Measurements from ENCODE around the gene CDYL2.

The CDYL2 gene

DNA sequence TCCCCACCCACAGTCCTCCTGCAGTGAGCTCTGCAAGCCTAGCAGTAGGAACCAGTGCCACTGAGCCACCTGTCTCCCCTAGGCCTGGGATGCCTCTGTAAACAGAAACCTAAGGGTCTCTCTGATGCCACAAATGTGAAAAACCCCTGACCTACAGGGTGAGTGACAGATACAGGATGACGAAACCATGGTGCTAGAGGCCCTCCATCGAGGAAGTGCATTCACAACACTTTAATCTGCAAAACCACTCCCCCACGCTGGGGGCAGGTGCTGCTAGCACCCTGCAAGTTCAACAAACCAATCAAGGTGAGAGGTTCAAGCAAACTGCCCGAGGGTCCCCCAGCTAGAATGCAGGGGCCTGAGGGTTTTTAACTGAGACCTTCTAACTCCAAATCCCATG, 59.5 kb downstream of the CDYL2 start:
- H3K4me3 ChIP-seq (ENCODE audit: low read depth, low read length): no peak overlapping the region
- no peak for DNase-seq (ENCODE audit: low read depth, low spot score)
- in situ Hi-C loops (cut with HindIII; ENCODE audit: low sequenced_read_pairs): no loop called here
- TF ChIP-seq, protein P1, sequence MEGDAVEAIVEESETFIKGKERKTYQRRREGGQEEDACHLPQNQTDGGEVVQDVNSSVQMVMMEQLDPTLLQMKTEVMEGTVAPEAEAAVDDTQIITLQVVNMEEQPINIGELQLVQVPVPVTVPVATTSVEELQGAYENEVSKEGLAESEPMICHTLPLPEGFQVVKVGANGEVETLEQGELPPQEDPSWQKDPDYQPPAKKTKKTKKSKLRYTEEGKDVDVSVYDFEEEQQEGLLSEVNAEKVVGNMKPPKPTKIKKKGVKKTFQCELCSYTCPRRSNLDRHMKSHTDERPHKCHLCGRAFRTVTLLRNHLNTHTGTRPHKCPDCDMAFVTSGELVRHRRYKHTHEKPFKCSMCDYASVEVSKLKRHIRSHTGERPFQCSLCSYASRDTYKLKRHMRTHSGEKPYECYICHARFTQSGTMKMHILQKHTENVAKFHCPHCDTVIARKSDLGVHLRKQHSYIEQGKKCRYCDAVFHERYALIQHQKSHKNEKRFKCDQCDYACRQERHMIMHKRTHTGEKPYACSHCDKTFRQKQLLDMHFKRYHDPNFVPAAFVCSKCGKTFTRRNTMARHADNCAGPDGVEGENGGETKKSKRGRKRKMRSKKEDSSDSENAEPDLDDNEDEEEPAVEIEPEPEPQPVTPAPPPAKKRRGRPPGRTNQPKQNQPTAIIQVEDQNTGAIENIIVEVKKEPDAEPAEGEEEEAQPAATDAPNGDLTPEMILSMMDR (IDR thresholded peaks at IDR 0.05; ENCODE audit: low read depth, low read length): no peak

DNA sequence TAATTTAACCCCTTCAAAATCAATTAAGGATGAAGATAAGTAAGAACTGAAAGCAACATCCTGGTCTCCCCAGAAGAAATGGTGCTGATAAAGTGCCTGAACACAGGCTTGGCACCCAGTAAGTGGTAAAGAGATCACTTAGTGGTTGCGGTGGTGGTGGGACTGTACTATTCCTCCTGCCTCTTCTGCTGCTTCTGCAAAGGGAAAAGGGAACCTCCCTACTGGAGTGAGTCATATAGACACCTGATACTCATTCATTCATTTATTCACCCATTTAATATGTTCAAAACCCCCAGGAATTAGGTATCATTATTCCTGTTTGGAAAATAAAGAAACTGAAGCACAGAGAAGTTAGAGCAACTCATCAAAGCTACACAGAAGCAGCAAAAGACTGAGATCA, 60.6 kb downstream of the CDYL2 start:
- DNase-seq (ENCODE audit: low read depth, low spot score): peak; percentile 17
- H3K4me3 ChIP-seq (ENCODE audit: low read depth, low read length): no peak overlapping the region
- in situ Hi-C loops (cut with HindIII; ENCODE audit: low sequenced_read_pairs): no loop called here
- TF ChIP-seq, protein P1 (IDR thresholded peaks at IDR 0.05; ENCODE audit: low read depth, low read length): no peak

DNA sequence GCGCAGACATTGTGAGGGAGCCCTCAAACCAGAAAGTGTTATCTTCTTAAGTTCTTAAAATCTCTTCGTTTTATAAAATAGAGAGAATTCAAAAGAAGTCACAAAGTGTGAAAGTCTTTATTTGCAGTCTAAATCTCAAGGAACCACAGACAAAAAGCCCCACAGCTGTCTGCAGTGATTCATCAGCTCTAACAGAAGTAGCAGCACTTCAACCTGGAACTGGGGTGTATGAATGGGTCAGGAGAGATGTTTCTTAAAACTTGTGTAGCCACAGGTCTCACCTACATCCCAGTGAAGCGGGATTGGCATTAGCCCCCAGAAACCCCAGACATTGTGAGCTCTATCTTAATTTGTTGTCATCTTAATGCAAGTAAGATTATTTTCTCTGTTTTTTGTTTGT, 61.1 kb downstream of the CDYL2 start:
- in situ Hi-C loops (cut with HindIII; ENCODE audit: low sequenced_read_pairs): no loop called here
- TF ChIP-seq, protein P1 (IDR thresholded peaks at IDR 0.05; ENCODE audit: low read depth, low read length): no peak
- no peak overlapping the region for H3K4me3 ChIP-seq (ENCODE audit: low read depth, low read length)
- DNase-seq (ENCODE audit: low read depth, low spot score): no peak

DNA sequence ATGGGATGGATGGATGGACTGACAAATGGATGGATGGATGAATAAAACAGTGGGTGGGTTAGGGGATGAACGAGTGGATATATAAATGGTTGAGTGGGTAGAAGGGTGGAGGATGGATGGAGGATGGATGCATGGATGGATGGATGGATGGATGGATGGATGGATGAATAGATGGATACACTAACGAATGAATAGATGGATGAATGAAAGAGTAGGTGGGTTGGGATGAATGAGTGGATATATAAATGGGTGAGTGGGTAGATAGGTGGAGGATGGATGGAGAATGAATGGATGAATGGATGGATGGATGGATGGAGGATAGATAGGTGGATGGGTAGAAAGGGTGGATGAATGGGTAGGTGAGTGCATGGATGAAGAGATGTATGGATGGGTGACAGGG, 62.1 kb downstream of the CDYL2 start:
- in situ Hi-C loops (cut with HindIII; ENCODE audit: low sequenced_read_pairs): no loop called here
- DNase-seq (ENCODE audit: low read depth, low spot score): no peak
- H3K4me3 ChIP-seq (ENCODE audit: low read depth, low read length): no peak overlapping the region
- TF ChIP-seq, protein P1 (IDR thresholded peaks at IDR 0.05; ENCODE audit: low read depth, low read length): no peak

- in situ Hi-C loops (cut with HindIII; ENCODE audit: low sequenced_read_pairs): no loop called here
- DNase-seq (ENCODE audit: low read depth, low spot score): no peak
- TF ChIP-seq, protein P1 (IDR thresholded peaks at IDR 0.05; ENCODE audit: low read depth, low read length): no peak
- no peak overlapping the region for H3K4me3 ChIP-seq (ENCODE audit: low read depth, low read length)
Measured at GRCh38 chr16:80741724-80742123, 62.7 kb downstream of the CDYL2 start.

DNA sequence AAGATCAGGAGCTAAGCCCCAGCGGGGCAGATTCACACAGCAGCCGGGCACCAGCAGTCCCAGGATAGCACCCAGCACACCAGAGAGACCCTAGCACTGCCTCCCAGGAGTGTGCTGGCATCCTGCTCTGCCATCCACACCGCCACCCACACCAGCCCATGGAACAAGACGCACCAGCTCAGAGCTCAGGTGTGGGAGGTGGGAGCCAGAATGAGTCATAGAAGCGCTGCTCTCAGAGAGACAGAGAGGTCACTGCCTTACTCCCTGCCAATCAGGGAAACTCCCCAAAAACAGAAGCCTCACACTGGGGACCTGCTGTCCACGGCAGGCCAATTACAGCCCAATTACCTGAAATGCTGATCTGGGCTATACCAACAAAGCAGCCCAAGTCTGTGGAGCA, 64.9 kb downstream of the CDYL2 start:
- in situ Hi-C loops (cut with HindIII; ENCODE audit: low sequenced_read_pairs): no loop called here

More for the DNA sequence above, 64.9 kb downstream of the CDYL2 start:
- no peak overlapping the region for H3K4me3 ChIP-seq (ENCODE audit: low read depth, low read length)
- TF ChIP-seq, protein P1 (IDR thresholded peaks at IDR 0.05; ENCODE audit: low read depth, low read length): no peak
- DNase-seq (ENCODE audit: low read depth, low spot score): no peak

All from astrocyte of the spinal cord (primary cell).